HG03095 (cell line): ENCODE results near the gene TEKT1.

Experiments
- ATAC-seq: cut with Tn5 transposase; IDR thresholded peaks from one replicate; pipeline ENCODE4 v1.9.1; 2021; ENCODE audit warnings: moderate library complexity; ENCODE audit not compliant: unreplicated experiment

TEKT1 gene

GRCh38 chr17:6768447-6768846, 63.1 kb downstream of the TEKT1 start:
- no peak for ATAC-seq

DNA sequence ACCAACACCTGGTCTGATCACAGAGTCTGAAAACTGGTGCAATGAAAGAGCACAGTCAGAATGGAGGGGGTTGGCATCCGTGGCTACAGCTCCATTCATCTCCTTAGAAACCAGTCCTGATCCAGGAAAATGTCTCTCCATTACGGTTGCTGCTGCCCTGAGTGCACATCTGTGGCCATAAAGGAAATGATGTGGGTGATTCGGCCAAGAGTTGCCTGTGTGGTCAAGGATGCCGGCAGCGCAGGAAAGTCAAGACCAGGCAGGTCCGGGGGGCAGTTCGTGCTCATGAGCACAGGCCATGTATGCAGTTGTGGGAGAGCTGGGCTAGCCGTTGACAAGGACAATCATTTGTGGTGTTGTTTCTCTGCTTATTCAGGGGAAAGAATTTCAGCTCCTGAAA, 69.8 kb downstream of the TEKT1 start:
- no peak for ATAC-seq

DNA sequence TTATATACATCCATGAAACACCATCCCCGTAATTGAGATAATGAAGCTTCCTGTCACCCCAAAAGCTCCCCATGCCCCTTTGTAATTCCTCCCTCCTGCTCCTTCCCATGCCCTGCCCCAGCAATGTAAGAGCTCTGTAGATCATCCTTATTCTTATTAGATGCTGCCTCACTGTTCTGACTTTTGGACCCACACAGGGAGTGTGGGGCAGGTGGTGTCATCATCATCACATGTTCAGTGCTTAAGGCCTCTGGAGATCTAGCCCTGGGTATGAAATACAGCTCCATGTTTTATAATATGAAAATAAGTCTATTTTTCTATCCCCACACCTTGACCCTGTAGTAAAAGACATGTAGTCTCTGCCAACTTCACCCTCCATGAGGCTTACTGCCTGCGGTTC, 73.8 kb downstream of the TEKT1 start:
- ATAC-seq, result no peak

DNA sequence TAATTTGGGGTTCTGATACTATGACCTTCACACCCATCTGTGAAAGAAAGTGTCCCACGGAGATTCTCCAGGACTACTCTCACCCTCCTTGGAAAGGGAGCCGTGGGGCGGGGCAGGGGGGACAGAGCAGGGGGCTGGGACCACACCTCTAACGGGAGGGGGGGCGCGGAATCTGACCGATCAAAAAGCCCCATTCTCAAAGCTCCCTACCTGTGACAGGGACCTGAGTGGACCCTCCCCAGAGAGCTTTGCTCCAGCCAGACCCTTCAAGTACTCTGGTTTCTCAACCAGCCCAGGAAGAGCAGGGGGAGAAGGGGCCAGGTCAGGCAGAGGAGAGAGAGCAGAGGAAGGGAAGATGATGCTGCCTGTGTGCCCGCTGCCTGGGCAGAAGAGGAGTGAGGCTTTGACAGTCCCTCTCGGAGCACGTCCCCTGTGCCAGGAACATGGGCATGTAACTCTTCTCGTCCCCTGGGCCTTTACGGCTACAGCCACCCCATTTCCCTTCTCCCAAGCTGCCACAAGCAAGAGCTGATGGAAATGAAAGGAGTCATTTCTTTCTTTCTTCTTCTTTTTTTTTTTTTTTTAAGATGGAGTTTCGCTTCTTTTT, 75.0 kb downstream of the TEKT1 start:
- no peak for ATAC-seq

- ATAC-seq, result no peak
Measured at GRCh38 chr17:6755731-6756184, 75.8 kb downstream of the TEKT1 start, which contains the start of gene XAF1. Gene XAF1 (plus strand): TSS chr17:6756046. CDS start chr17:6756079, 33 bp downstream.

DNA sequence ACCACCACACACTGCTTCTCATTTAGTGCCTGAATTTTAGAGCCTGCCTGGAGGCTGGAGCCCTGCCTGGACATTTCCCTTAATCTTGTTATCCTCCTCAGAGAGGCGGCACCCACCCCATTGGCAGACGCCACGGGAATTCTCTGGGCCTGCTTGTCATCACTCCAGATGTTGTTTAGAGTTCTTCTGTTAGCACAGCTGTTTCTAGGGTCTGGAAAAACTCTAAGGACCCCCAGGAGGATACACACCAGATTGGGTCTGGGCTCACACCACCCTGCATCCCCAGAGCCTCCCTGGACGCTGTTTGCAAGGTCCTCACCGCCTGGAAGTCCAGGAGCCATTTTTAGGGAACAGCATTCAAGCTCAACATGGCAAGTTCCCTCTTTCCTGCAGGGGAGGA, 76.2 kb downstream of the TEKT1 start:
- no peak for ATAC-seq

- no peak for ATAC-seq
Measured at GRCh38 chr17:6753546-6753945, 78.0 kb downstream of the TEKT1 start.

GRCh38 chr17:6753006-6753445, 78.5 kb downstream of the TEKT1 start:
- ATAC-seq, result no peak

DNA sequence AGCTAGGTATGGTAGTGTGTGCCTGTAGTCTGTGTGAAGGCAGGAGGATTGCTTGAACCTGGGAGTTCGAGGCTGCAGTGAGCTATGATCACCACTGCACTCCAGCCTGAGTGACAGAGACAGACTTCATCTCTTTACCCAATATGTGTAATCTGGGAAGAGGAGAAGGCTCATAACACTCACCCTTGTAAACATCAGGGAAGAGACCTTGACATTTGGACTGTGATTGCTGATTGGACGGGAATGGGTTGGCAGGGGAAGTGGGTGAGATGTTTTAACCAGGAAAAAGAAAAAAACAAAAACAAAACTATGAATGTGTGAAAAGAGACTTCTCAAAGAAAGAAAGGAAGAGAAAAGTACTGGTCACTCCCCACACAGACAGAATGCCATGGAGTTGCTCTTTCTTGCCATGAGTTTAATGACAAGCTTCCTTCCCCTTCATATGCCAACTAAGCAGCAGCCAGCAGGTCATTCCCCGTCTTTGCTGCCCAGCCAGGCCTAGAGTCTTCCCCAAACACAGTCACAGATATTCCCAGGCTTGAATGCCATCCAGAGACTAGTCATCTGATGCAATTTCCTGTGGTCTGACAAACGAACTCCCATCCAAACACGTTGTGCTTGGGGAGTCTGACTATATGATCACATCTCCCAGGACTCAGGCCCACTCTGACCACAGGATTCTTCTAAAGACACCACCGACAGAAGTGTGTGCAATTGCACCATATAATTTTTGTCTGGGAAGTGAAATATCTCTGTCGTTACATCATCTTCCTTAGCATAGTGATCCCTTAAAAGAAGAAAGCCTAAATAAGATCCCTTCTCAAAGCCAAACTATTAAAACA, 79.2 kb downstream of the TEKT1 start:
- ATAC-seq, result no peak

DNA sequence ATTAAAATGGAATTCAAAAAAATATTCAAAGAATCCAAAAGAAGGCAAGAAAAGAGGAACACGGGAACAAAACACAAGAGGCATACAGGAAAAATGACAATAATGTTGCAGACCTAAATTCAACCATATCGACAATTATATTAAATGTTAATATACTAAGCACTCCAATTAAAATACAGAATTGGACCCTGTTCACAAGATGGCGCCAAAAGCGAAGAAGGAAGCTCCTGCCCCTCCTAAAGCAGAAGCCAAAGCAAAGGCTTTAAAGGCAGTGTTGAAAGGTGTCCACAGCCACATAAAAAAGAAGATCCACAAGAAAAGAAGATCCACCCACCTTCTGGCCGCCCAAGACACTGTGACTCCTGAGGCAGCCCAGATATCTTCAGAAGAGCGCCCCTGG, 82.0 kb downstream of the TEKT1 start:
- ATAC-seq, result no peak

DNA sequence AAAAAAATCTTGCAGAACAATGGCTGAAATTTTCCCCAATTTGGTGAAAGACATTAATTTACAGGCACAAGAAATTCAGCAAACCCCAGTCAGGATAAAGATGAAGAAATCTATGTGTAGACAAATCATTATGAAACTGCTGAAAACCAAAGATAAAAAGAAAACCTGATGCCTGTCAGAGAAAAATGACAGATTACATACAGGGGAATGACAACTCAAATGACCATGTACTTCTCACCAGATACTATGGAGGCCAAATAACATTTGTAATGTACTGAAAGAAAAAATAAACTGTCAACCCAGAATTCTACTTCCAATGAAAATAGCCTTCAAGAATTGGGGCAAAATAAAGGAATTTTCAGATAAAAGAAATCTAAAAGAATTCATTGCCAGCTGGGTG, 82.9 kb downstream of the TEKT1 start:
- ATAC-seq, result no peak
